ENCODE data around the gene MANF.
A peak's percentile ranks its signal among the peaks of the same experiment; 100 is the strongest.

MANF gene

DNA sequence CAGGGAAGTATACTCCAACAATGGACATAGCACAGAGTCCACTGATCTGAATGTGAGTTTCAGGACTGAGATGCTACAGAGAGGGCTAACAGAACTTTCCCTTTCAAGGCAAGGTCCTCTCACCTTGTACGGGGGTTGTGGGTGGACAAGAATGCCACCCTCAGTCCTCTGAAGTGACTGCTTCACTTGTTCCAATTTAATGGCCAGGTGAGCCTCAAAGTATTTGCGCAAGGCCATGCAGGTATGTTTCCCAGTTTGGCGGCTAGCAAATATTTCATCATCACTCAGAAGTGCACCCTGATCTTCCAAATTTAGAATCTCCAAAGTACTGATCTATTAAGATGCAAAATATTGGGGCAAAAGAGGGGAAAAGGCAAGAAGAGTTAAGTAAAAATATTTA lies 44.0 kb downstream of the MANF start:
- DNase-seq (ENCODE audit: low read depth in 1 of 2, low spot score in 1 of 2): no peak

DNA sequence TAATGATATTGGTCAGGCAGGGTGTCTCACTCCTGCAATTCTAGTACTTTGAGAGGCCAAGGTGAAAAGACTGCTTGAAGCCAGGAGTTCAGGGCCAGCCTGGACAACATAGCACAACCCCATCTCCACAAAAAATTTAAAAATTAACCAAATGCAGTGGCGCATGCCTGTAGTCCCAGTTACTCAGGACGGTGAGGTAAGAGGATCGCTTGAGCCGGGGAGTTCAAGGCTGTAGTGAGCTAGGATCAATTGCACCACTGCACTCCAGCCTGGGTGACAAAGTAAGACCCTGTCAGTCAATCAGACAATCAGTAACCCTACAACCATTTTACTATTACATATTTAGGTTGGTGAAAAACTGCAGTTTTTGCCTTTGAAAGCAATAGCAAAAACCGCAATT lies 49.0 kb downstream of the MANF start:
- no peak for DNase-seq (ENCODE audit: low read depth in 1 of 2, low spot score in 1 of 2)

DNA sequence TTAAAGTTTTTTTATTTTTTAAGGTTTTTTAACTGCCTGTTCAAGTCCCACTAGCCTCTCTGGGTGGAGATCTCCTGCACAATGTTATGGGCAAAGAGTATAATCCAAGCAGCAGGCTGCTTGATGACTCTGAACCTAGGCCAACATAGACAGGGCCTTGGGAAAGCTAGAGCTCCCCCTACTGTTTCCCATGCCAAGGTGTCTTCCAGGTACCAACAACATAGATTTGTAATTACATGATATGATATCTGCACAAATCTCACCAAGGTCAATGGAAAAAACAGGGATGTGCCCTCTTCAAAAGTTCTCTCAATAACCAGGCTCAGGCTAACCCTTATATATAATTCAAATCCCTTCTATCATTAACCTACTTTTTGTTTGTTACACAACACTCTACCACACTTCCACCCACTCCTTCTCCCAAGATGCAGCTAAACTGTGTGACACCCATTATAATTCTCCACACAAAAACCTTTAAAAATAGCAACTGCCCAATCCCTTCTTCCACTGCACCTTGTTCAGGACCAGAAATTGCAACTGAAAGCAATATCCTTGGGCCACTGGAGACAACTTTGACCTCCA lies 49.7 kb downstream of the MANF start:
- peak in 1 of 2 donors; percentile 10 for DNase-seq (ENCODE audit: low read depth in 1 of 2, low spot score in 1 of 2)

DNA sequence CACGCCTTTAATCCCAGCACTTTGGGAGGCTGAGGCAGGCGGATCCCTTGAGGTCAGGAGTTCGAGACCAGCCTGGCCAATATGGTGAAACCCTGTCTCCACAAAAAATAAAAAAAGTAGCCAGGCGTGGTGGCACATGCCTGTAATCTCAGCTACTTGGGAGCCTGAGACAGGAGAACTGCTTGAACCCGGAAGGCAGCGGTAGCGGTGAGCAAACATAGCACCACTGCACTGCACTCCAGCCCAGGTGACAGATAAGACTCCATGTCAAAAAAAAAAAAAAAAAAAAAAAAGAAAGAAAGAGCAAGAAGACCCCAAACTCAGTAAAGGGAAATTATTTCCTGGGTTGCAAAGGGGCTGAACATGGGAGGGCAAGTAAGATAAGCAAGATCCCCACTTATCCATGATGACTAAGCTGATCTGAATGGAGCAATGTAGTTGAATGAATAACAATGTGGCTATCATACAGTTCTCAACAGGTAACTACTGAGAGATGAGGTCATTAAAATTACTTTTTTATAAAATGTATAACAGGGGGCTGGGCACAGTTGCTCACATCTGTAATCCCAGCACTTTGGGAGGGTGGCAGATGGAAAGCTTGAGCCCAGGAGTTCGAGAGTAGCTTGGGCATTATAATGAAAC lies 52.0 kb downstream of the MANF start:
- no peak for DNase-seq (ENCODE audit: low read depth in 1 of 2, low spot score in 1 of 2)

Data from stimulated activated CD4-positive, alpha-beta T cell treated with anti-CD3 and anti-CD28 coated beads, Interleukin-15, amount 100 ng/mL, for 1 hour (primary cell).